Peyer's patch (tissue), 4 donors: ENCODE measurements around the gene PDSS2. TPM values are rescaled to one million over a fixed set of nuclear protein-coding genes. Genes with fewer than 3 reads are reported as not detected.
"Not testable (repeated sequence)": the region's sequence is repeated elsewhere in the genome, so short reads cannot be mapped to it uniquely, and the experiment has no call there.

Experiments used
- DNase-seq, 3 donors: peaks; one replicate each; pipeline ENCODE4 v3.0.0-alpha.2; 2017 to 2019
- H3K27ac ChIP-seq, 4 donors: fragments of 200-600 bp; sonication (generic); one replicate each; pipeline ENCODE4 v1.5.1; 2016 to 2019
- H3K27me3 ChIP-seq, 2 donors: fragments of 200-600 bp; sonication (generic); one replicate each; pipeline ENCODE4 v1.5.1; 2019
- H3K36me3 ChIP-seq, 3 donors: fragments of 200-600 bp; sonication (generic); one replicate each; pipeline ENCODE4 v1.5.1; 2016 to 2019
- H3K4me1 ChIP-seq, 4 donors: fragments of 200-600 bp; sonication (generic); one replicate each; pipeline ENCODE4 v1.5.1; 2016 to 2019
- H3K4me3 ChIP-seq, 4 donors: fragments of 200-600 bp; sonication (generic); 1 replicate in 3 of 4; 2 replicates in 1 of 4; pipeline ENCODE4 v1.5.1; 2016 to 2019; ENCODE audit warnings: mild to moderate bottlenecking in 1 of 4
- H3K9me3 ChIP-seq, 4 donors: fragments of 200-600 bp; sonication (generic); one replicate each; pipeline ENCODE4 v1.5.1; 2016 to 2019; ENCODE audit warnings: mild to moderate bottlenecking in 1 of 4
- CTCF ChIP-seq, 6 experiments: fragments of 450-650 bp in 4 of 6; fragments of 200-600 bp in 2 of 6; sonication (generic) in 1 of 6; IDR thresholded peaks; one replicate each; pipeline ENCODE4 v1.5.1; 2017 to 2019; ENCODE audit warnings: antibody characterized with exemption in 6 of 6, mild to moderate bottlenecking in 3 of 6, moderate library complexity in 1 of 6
- POLR2A ChIP-seq, 2 donors: fragments of 450-650 bp; IDR thresholded peaks; one replicate each; pipeline ENCODE4 v1.5.1; 2017; ENCODE audit warnings: antibody characterized with exemption in 2 of 2, mild to moderate bottlenecking in 2 of 2, moderate library complexity in 2 of 2
- total RNA-seq, 4 donors: library from RNA; depleted of rRNA; stranded (reverse); fragments of >200 nt; gene quantifications; one replicate each; pipeline ENCODE4 v1.1.0, GENCODE V29; 2016

The PDSS2 gene
- total RNA-seq, 4 donors from 2014 or later = 9.5 to 16.5 (median 15.4) TPM

GRCh38 chr6:107315114-107315513, 144.2 kb downstream of the PDSS2 start:
- DNase-seq = no peak
- H3K4me3 ChIP-seq = no peak overlapping the region
- H3K4me1 ChIP-seq = no peaks in the 10 kb centered on the region
- TF ChIP-seq POLR2A (IDR thresholded peaks at IDR 0.05) (no peak), CTCF (IDR thresholded peaks at IDR 0.05) (no peak)
- no peaks in the 10 kb centered on the region for H3K9me3 ChIP-seq
- H3K27ac ChIP-seq = no peak overlapping the region
- H3K27me3 ChIP-seq = no peaks in the 10 kb centered on the region
- no peaks in the 10 kb centered on the region for H3K36me3 ChIP-seq

- no peak overlapping the region for H3K27ac ChIP-seq
- no peak for DNase-seq
- H3K9me3 ChIP-seq = no peaks in the 10 kb centered on the region
- H3K27me3 ChIP-seq = no peaks in the 10 kb centered on the region
- no peak overlapping the region for H3K4me3 ChIP-seq
- H3K36me3 ChIP-seq = no peaks in the 10 kb centered on the region
- H3K4me1 ChIP-seq = no peaks in the 10 kb centered on the region
- TF ChIP-seq POLR2A (IDR thresholded peaks at IDR 0.05) (no peak), CTCF (IDR thresholded peaks at IDR 0.05) (no peak)
Observed at GRCh38 chr6:107314531-107314939, 144.8 kb downstream of the PDSS2 start.

GRCh38 chr6:107313776-107314175, 145.6 kb downstream of the PDSS2 start:
- H3K9me3 ChIP-seq = no peaks in the 10 kb centered on the region
- no peaks in the 10 kb centered on the region for H3K4me1 ChIP-seq
- H3K27ac ChIP-seq = no peak overlapping the region
- no peak for DNase-seq
- H3K4me3 ChIP-seq = no peak overlapping the region
- no peaks in the 10 kb centered on the region for H3K27me3 ChIP-seq
- TF ChIP-seq CTCF (IDR thresholded peaks at IDR 0.05) (no peak), POLR2A (IDR thresholded peaks at IDR 0.05) (no peak)
- H3K36me3 ChIP-seq = no peaks in the 10 kb centered on the region

- no peaks in the 10 kb centered on the region for H3K27me3 ChIP-seq
- no peak overlapping the region for H3K27ac ChIP-seq
- H3K4me3 ChIP-seq = no peak overlapping the region
- H3K9me3 ChIP-seq = no peaks in the 10 kb centered on the region
- no peak for DNase-seq
- no peaks in the 10 kb centered on the region for H3K36me3 ChIP-seq
- H3K4me1 ChIP-seq = no peaks in the 10 kb centered on the region
- TF ChIP-seq CTCF (IDR thresholded peaks at IDR 0.05) (no peak), POLR2A (IDR thresholded peaks at IDR 0.05) (no peak)
Observed at GRCh38 chr6:107310362-107310761, 149.0 kb downstream of the PDSS2 start.

- TF ChIP-seq POLR2A (IDR thresholded peaks at IDR 0.05) = no peak
Observed at GRCh38 chr6:107308677-107309076, 150.7 kb downstream of the PDSS2 start.

GRCh38 chr6:107305994-107306393, 153.4 kb downstream of the PDSS2 start:
- not testable (repeated sequence) for H3K27ac ChIP-seq, H3K9me3 ChIP-seq, H3K36me3 ChIP-seq, H3K4me3 ChIP-seq, H3K4me1 ChIP-seq, DNase-seq, H3K27me3 ChIP-seq

More at GRCh38 chr6:107308677-107309076, 150.7 kb downstream of the PDSS2 start:
- Histone ChIP-seq H3K4me3 (no peak overlapping the region), H3K36me3 (no peaks in the 10 kb centered on the region), H3K4me1 (no peaks in the 10 kb centered on the region), H3K9me3 (no peaks in the 10 kb centered on the region), H3K27me3 (no peaks in the 10 kb centered on the region), H3K27ac (no peak overlapping the region)
- DNase-seq = no peak

GRCh38 chr6:107305391-107305790, 154.0 kb downstream of the PDSS2 start:
- no peak for DNase-seq
- H3K27ac ChIP-seq = no peak overlapping the region
- H3K4me1 ChIP-seq = no peaks in the 10 kb centered on the region
- H3K9me3 ChIP-seq = no peaks in the 10 kb centered on the region
- no peak for TF ChIP-seq POLR2A (IDR thresholded peaks at IDR 0.05)
- TF ChIP-seq CTCF (IDR thresholded peaks at IDR 0.05) = no peak
- H3K4me3 ChIP-seq = no peak overlapping the region
- no peaks in the 10 kb centered on the region for H3K36me3 ChIP-seq
- no peaks in the 10 kb centered on the region for H3K27me3 ChIP-seq
